Placental epithelial cell (primary cell): ENCODE data around the gene HTR1D. TPM values are rescaled to one million over a fixed set of nuclear protein-coding genes. Genes with fewer than 3 reads are reported as not detected.

Source experiments
- small RNA-seq: library from RNA; depleted of rRNA; stranded (forward); fragments of <200 nt; gene quantifications from one replicate; pipeline ENCODE3, GENCODE V24; 2012
- total RNA-seq: library from RNA; depleted of rRNA; stranded (reverse); fragments of >200 nt; gene quantifications from 2 replicates; pipeline ENCODE4 v1.2.3, GENCODE V29; 2012

The HTR1D gene, protein sequence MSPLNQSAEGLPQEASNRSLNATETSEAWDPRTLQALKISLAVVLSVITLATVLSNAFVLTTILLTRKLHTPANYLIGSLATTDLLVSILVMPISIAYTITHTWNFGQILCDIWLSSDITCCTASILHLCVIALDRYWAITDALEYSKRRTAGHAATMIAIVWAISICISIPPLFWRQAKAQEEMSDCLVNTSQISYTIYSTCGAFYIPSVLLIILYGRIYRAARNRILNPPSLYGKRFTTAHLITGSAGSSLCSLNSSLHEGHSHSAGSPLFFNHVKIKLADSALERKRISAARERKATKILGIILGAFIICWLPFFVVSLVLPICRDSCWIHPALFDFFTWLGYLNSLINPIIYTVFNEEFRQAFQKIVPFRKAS
- under 0.01 and 0.76 TPM in 2 replicates for total RNA-seq

DNA sequence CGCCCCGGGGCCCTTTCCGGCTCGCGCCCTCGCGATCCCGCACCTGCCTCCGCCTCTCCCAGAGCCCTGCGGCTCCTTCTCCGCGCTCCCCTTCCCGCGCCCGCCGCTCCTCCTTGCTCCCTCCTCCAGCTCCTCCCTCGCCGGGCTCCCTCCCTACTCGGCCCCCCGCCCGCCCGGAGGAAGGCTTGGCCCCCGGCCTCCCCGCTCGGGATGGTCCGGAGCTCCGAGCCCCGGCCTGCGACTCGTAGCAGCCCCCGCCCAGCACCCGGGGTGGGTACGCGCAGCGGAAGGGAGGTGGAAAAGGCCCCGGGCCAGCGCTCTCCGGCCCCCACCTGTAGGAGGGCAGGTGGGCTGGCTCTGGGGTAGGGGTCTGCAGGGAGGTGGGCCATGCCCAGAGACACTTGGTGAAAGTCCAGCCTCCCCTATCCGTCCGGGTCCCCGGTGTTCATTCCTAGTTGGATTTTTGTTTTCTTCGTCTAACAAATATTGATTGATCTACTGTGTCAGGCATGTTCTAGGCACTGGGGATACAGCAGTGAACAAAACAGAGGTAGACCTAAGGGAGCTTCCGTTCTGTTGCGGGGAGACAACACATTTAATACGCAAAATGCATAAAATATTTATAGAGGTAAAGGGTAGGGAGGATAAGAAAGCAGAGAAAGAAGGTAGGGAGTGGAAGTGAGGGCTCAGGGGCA lies at the start of gene HTR1D:
Gene HTR1D, minus strand, starts transcription at position 82 of the 695 bp plus-strand sequence. CDS start 23,283 bp downstream, outside the sequence.

DNA sequence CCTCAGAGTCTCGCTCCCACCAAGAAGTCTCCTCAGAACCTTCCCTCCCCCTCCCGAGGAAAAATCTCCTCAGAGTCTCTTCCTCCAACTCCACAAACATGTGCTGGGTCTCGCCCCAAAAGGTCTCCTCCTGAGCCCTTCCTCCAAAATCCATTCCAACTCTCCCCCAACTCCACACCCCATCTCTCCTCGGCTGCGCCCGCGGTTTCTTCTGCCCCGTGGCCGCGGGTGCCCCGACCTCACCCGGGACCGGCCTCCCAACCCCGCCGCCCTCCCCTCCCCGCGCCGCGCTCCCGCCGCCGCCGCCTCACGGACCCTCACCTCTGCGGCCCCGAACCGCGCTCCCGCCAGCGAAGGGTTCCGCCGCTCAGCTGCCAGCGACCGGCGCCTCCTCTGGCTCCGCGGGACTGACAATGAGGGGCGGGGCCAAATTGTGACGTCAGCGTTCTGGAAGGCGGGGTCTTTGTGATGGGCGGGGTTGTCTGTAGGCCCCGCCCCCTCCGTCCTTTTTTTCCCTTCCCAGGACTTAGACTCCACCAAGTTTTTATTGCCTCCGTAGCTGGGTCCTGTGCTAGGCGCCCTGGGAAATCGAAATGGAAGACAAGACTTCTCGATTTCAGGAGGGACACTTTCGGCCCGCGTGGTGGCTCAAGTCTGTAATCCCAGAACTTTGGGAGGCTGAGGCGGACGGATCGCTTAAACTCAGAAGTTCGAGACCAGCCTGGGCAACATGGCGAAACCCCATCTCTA lies 48.7 kb downstream of the HTR1D start, which contains the start of gene LUZP1:
Gene LUZP1, minus strand, starts transcription at position 412 of the 750 bp plus-strand sequence.

Small RNA genes within 50 kb of the gene (small RNA-seq; reads per million reads assigned to genes)
- gene RNU6-135P: not detected
- not detected for gene RNU6-514P

Other genes starting within 250 kb of the HTR1D start
- gene LACTBL1, start 244.6 kb downstream of the HTR1D start, total RNA-seq: not detected in 2 replicates
- not detected in 2 replicates for gene TEX46, start 201.7 kb downstream of the HTR1D start, total RNA-seq
- 135 and 147 TPM in 2 replicates for gene KDM1A, start 198.0 kb downstream of the HTR1D start, total RNA-seq
- gene LUZP1, start 48.6 kb downstream of the HTR1D start, total RNA-seq: 15.3 and 23.3 TPM in 2 replicates
- 56.9 and 84.0 TPM in 2 replicates for gene HNRNPR, start 126.8 kb upstream of the HTR1D start, total RNA-seq
- 40.1 and 62.8 TPM in 2 replicates for gene ZNF436, start 152.3 kb upstream of the HTR1D start, total RNA-seq
- gene TCEA3, start 207.2 kb upstream of the HTR1D start, total RNA-seq: 18.2 and 38.9 TPM in 2 replicates